Suprapubic skin (tissue), 2 donors: Measurements from ENCODE around the gene NSDHL.

ENCODE experiments used
- EP300 ChIP-seq: sonication (generic); formaldehyde crosslinking; IDR thresholded peaks from one replicate; pipeline ENCODE4 v1.6.1; 2017; ENCODE audit warnings: antibody characterized with exemption
- POLR2A ChIP-seq, 2 donors: fragments of 450-650 bp; IDR thresholded peaks; one replicate each; pipeline ENCODE4 v1.6.1; 2017; ENCODE audit warnings: antibody characterized with exemption in 2 of 2, mild to moderate bottlenecking in 2 of 2, moderate library complexity in 2 of 2

GRCh38 chrX:152814048-152814447 lies 16.8 kb upstream of the NSDHL start:
- TF ChIP-seq POLR2A (IDR thresholded peaks at IDR 0.05) (no peak), EP300 (no peak)
